Spleen (tissue), 11 donors: ENCODE data around the gene MST1. TPM values are rescaled to one million over a fixed set of nuclear protein-coding genes. Genes with fewer than 3 reads are reported as not detected.

Experiments
- DNase-seq: peaks from one replicate; pipeline ENCODE4 v3.0.0-alpha.2; 2020
- H3K27ac ChIP-seq, 8 donors: fragments of 200-600 bp; sonication (generic) in 7 of 8; 1 replicate in 4 of 8; 2 replicates in 4 of 8; pipeline versions ENCODE4 v1.5.0 to v1.8.0; 2016 to 2021; ENCODE audit warnings: inconsistent platforms in 4 of 8, mild to moderate bottlenecking in 4 of 8, moderate library complexity in 1 of 8
- H3K27me3 ChIP-seq, 7 donors: fragments of 200-600 bp; sonication (generic) in 6 of 7; replicated peaks in 1 of 7; 1 replicate in 4 of 7; 2 replicates in 3 of 7; pipeline versions ENCODE4 v1.5.0 to v1.8.0; 2016 to 2021; ENCODE audit warnings: inconsistent platforms in 3 of 7, mild to moderate bottlenecking in 1 of 7
- H3K36me3 ChIP-seq, 6 donors: fragments of 200-600 bp; sonication (generic) in 5 of 6; 1 replicate in 4 of 6; 2 replicates in 2 of 6; pipeline versions ENCODE4 v1.5.0 to v1.8.0; 2016 to 2021; ENCODE audit warnings: inconsistent platforms in 2 of 6
- H3K4me1 ChIP-seq, 6 donors: fragments of 200-600 bp; sonication (generic) in 5 of 6; 1 replicate in 3 of 6; 2 replicates in 3 of 6; pipeline versions ENCODE4 v1.5.0 to v1.8.0; 2016 to 2021; ENCODE audit warnings: inconsistent platforms in 3 of 6
- H3K4me3 ChIP-seq, 8 donors: fragments of 200-600 bp; sonication (generic) in 7 of 8; 1 replicate in 4 of 8; 2 replicates in 4 of 8; pipeline versions ENCODE4 v1.5.0 to v1.8.0; 2016 to 2021; ENCODE audit warnings: inconsistent platforms in 4 of 8, mild to moderate bottlenecking in 4 of 8, moderate library complexity in 2 of 8
- H3K9me3 ChIP-seq, 8 donors: fragments of 200-600 bp; sonication (generic) in 7 of 8; 1 replicate in 4 of 8; 2 replicates in 4 of 8; pipeline versions ENCODE4 v1.5.0 to v1.8.0; 2016 to 2021; ENCODE audit warnings: inconsistent platforms in 4 of 8
- POLR2A ChIP-seq, 3 donors: fragments of 450-650 bp; IDR thresholded peaks; one replicate each; pipeline ENCODE4 v1.5.1; 2017; ENCODE audit warnings: antibody characterized with exemption in 3 of 3, mild to moderate bottlenecking in 1 of 3
- POLR2AphosphoS5 ChIP-seq, 3 donors: sonication (generic); formaldehyde crosslinking; IDR thresholded peaks; one replicate each; pipeline ENCODE4 v1.5.1; 2017; ENCODE audit warnings: antibody characterized with exemption in 3 of 3
- WGBS, 5 donors: extraction: QIAGEN DNeasy Blood & Tissue Kit in 3 of 5; methylation state at CpG; one replicate each; pipeline versions ENCODE4 v1.1.5 to v1.1.7; 2013 to 2018; 5-methylcytosine and 5-hydroxymethylcytosine counted together
- intact Hi-C: fragments of 100-400 bp; cut with DNase I; formaldehyde crosslinking; loops from one replicate; pipeline ENCODE4 v1.15.0; 2023; ENCODE audit warnings: low total_unique reads
- polyA plus RNA-seq, 3 donors: library from polyadenylated mRNA; stranded (reverse); fragments of 200-250 nt; gene quantifications; one replicate each; pipeline ENCODE4 v1.2.1, GENCODE V29; 2013
- total RNA-seq, 7 donors: library from RNA; depleted of rRNA in 3 of 7; stranded (reverse); fragments of >200 nt in 3 of 7; fragmentation: NEBNext Ultra II Directional in 4 of 7; extraction: Animal tissue kit (Norgen Biotek cat#: 25700) in 4 of 7; gene quantifications; one replicate each; pipeline versions ENCODE4 v1.1.0 to v1.2.1, GENCODE V29; 2016 to 2021
- TF ChIP-seq, protein P1 (sequence below), 11 experiments: fragments of 200-600 bp in 7 of 11; fragments of 450-650 bp in 4 of 11; sonication (generic) in 4 of 11; IDR thresholded peaks in 8 of 11; conservative IDR thresholded peaks in 3 of 11; 1 replicate in 7 of 11; 2 replicates in 4 of 11; pipeline versions ENCODE4 v1.4.0 to v1.8.0; 2016 to 2021; ENCODE audit warnings: antibody characterized with exemption in 11 of 11, inconsistent platforms in 4 of 11, mild to moderate bottlenecking in 1 of 11
- donor health status: healthy with polysubstance abuse.
- donor health status: DM: no; HTN: no; CAD: no; lungs with moderate emphysema.
- donor health status: DM: no; HTN: no; CAD: no.
- donor health status: Bipolar disorder and iron deficiency.
- donor health status: healthy.
- donor health status: DM: no; HTN: no; CAD: no.
- donor health status: DM: yes; HTN: yes; CAD: no.

The MST1 gene
- total and polyA plus RNA-seq, 10 donors, result 17.0 to 65.8 (median 23.6) TPM

DNA sequence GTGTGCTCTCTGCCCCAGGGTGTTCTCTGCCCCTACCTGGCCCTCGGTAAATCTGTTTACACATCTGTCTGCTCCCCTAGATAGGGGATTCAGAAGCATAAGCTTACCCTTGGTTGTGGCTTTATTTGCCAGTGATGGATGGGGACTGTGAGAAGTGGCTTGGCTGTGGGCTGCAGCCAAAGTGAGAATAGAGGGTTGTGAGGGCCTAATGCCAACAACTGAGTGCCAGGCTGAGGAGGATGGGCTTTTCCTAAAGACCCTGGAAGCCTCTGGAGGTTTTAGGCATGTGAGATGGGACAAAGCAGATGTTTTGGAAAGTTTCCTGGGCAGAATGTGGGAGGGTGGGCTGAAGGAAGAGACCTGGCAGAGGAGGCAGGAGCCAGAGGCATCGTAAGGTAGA, 30.6 kb downstream of the MST1 start:
- intact Hi-C loops, result no loop called here
- DNase-seq, result no peak
- H3K27ac ChIP-seq, result no peak overlapping the region
- H3K36me3 ChIP-seq, result no peaks in the 10 kb centered on the region
- no peaks in the 10 kb centered on the region for H3K4me1 ChIP-seq
- TF ChIP-seq POLR2AphosphoS5 (IDR thresholded peaks at IDR 0.05) (no peak), POLR2A (IDR thresholded peaks at IDR 0.05) (no peak)
- TF ChIP-seq, protein P1, sequence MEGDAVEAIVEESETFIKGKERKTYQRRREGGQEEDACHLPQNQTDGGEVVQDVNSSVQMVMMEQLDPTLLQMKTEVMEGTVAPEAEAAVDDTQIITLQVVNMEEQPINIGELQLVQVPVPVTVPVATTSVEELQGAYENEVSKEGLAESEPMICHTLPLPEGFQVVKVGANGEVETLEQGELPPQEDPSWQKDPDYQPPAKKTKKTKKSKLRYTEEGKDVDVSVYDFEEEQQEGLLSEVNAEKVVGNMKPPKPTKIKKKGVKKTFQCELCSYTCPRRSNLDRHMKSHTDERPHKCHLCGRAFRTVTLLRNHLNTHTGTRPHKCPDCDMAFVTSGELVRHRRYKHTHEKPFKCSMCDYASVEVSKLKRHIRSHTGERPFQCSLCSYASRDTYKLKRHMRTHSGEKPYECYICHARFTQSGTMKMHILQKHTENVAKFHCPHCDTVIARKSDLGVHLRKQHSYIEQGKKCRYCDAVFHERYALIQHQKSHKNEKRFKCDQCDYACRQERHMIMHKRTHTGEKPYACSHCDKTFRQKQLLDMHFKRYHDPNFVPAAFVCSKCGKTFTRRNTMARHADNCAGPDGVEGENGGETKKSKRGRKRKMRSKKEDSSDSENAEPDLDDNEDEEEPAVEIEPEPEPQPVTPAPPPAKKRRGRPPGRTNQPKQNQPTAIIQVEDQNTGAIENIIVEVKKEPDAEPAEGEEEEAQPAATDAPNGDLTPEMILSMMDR (IDR thresholded peaks at IDR 0.05 in 8 of 11, conservative IDR thresholded peaks at IDR 0.05 in 3 of 11), result no peak
- whole genome bisulfite sequencing, 5 donors, result 68 to 94% (median 82%) methylated on average over 2 of the region's 2 CpGs
- no peak overlapping the region for H3K4me3 ChIP-seq
- peaks cover 0 to 16% (median 0%) of the 10 kb centered on the region in 7 donors for H3K27me3 ChIP-seq
- H3K9me3 ChIP-seq, result no peaks in the 10 kb centered on the region

DNA sequence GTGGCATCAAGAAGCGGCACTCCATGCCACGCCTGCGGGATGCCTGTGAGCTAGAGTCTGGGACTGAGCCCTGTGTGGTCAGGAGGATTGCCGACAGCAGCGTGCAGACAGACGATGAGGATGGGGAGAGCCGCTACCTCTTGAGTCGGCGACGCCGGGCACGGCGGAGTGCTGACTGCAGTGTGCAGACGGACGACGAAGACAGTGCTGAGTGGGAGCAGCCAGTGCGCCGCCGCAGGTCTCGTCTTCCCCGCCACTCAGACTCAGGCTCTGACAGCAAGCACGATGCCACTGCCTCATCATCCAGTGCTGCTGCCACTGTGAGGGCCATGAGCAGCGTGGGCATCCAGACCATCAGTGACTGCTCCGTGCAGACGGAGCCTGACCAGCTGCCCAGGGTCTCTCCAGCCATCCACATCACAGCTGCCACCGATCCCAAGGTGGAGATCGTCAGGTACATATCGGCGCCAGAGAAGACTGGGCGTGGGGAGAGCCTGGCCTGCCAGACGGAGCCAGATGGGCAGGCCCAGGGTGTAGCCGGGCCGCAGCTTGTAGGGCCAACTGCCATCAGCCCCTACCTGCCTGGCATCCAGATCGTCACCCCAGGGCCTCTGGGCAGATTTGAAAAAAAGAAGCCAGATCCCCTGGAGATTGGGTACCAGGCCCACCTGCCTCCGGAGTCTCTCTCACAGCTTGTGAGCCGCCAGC, 31.9 kb downstream of the MST1 start:
- TF ChIP-seq, protein P1 (IDR thresholded peaks at IDR 0.05 in 8 of 11, conservative IDR thresholded peaks at IDR 0.05 in 3 of 11), result no peak
- no peak for TF ChIP-seq POLR2AphosphoS5 (IDR thresholded peaks at IDR 0.05)
- TF ChIP-seq POLR2A (IDR thresholded peaks at IDR 0.05), result no peak
- Histone ChIP-seq H3K9me3 (no peaks in the 10 kb centered on the region), H3K27ac (no peak overlapping the region), H3K36me3 (no peaks in the 10 kb centered on the region), H3K4me3 (no peak overlapping the region), H3K27me3 (peaks cover 0 to 16% (median 0%) of the 10 kb centered on the region in 7 donors), H3K4me1 (no peaks in the 10 kb centered on the region)
- DNase-seq, result no peak
- 91 to 96% (median 93%) methylated on average over 31 to 36 of the region's 36 CpGs for WGBS, 5 donors
- intact Hi-C loops, result no loop called here

DNA sequence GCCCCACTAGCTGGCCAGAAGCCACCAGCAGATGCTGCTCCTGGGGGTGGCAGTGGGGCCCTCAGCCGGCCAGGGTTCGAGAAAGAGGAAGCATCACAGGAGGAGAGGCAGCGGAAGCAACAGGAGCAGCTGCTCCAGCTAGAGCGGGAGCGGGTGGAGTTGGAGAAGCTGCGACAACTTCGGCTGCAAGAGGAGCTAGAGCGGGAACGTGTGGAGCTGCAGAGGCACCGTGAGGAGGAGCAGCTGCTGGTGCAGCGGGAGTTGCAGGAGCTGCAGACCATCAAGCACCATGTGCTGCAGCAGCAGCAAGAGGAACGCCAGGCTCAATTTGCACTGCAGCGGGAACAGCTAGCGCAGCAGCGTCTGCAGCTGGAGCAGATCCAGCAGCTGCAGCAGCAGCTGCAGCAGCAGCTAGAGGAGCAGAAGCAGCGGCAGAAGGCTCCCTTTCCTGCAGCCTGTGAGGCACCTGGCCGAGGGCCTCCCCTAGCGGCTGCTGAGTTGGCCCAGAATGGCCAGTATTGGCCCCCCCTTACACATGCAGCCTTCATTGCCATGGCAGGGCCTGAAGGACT, 32.6 kb downstream of the MST1 start:
- Histone ChIP-seq H3K27ac (no peak overlapping the region), H3K36me3 (no peaks in the 10 kb centered on the region), H3K4me3 (no peak overlapping the region), H3K4me1 (no peaks in the 10 kb centered on the region), H3K27me3 (peaks cover 0 to 16% (median 0%) of the 10 kb centered on the region in 7 donors), H3K9me3 (no peaks in the 10 kb centered on the region)
- intact Hi-C loops, result no loop called here
- no peak for TF ChIP-seq POLR2A (IDR thresholded peaks at IDR 0.05)
- TF ChIP-seq, protein P1 (IDR thresholded peaks at IDR 0.05 in 8 of 11, conservative IDR thresholded peaks at IDR 0.05 in 3 of 11), result no peak
- no peak for TF ChIP-seq POLR2AphosphoS5 (IDR thresholded peaks at IDR 0.05)
- 38 to 51% (median 45%) methylated on average over 11 to 18 of the region's 18 CpGs for WGBS, 5 donors
- DNase-seq, result no peak

DNA sequence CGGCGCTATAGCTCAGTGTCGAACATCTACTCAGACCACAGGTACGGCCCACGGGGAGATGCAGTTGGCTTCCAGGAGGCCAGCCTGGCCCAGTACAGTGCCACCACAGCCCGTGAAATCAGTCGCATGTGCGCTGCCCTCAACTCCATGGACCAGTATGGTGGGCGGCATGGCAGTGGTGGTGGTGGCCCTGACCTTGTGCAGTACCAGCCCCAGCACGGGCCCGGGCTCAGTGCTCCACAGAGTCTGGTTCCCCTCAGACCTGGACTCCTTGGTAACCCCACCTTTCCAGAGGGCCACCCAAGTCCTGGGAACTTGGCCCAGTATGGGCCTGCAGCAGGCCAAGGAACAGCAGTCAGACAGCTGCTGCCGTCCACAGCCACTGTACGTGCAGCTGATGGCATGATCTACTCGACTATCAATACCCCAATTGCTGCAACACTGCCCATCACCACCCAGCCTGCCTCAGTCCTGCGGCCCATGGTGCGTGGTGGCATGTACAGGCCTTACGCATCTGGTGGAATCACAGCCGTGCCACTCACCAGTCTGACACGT, 33.5 kb downstream of the MST1 start:
- H3K36me3 ChIP-seq, result no peaks in the 10 kb centered on the region
- H3K4me3 ChIP-seq, result no peak overlapping the region
- WGBS, 5 donors, result 93 to 98% (median 96%) methylated on average over 11 to 19 of the region's 19 CpGs
- peaks cover 0 to 16% (median 0%) of the 10 kb centered on the region in 7 donors for H3K27me3 ChIP-seq
- no peak overlapping the region for H3K27ac ChIP-seq
- H3K4me1 ChIP-seq, result no peaks in the 10 kb centered on the region
- intact Hi-C loops, result no loop called here
- TF ChIP-seq POLR2AphosphoS5 (IDR thresholded peaks at IDR 0.05) (no peak), POLR2A (IDR thresholded peaks at IDR 0.05) (no peak)
- TF ChIP-seq, protein P1 (IDR thresholded peaks at IDR 0.05 in 8 of 11, conservative IDR thresholded peaks at IDR 0.05 in 3 of 11), result no peak
- H3K9me3 ChIP-seq, result no peaks in the 10 kb centered on the region
- DNase-seq, result no peak
